H1 (cell line): ENCODE measurements around the gene TMCC1. TPM values are rescaled to one million over a fixed set of nuclear protein-coding genes. Genes with fewer than 3 reads are reported as not detected.

Source experiments
- CTCF ChIA-PET: fragments of 300-600 bp; sonication (Branson Sonifier 250); formaldehyde crosslinking; loops from one replicate; lab custom pipeline; 2021; ENCODE audit not compliant: partially characterized antibody; lab: Charles Lee
- POLR2A ChIA-PET: fragments of 300-600 bp; sonication (Branson Sonifier 250); formaldehyde crosslinking; loops from one replicate; lab custom pipeline; 2021; ENCODE audit warnings: inconsistent platforms; ENCODE audit not compliant: partially characterized antibody; lab: Charles Lee
- DNase-seq, 2 experiments: peaks; one replicate each; pipeline versions ENCODE4 v3.0.0 to v3.0.0-alpha.2; 2010 to 2022; ENCODE audit warnings: low spot score in 2 of 2, low read depth in 1 of 2, mixed read lengths in 1 of 2
- FAIRE-seq: peaks from 2 replicates; lab custom pipeline; 2011; peaks lifted over from hg19 to GRCh38; lab: Jason Lieb, UNC
- H2AFZ ChIP-seq: 2 replicates; pipeline ENCODE4 v1.8.1; 2012; ENCODE audit warnings: low read length, inconsistent platforms
- H2AK5ac ChIP-seq: 2 replicates; pipeline ENCODE4 v1.6.1; 2013; ENCODE audit warnings: low read depth, low read length
- H2BK120ac ChIP-seq: replicated peaks from 2 replicates; pipeline ENCODE3; 2013; ENCODE audit warnings: low read depth, low read length, inconsistent platforms
- H2BK12ac ChIP-seq: 2 replicates; pipeline ENCODE4 v1.6.1; 2013; ENCODE audit warnings: low read depth, low read length
- H2BK15ac ChIP-seq: 2 replicates; pipeline ENCODE4 v1.6.1; 2013; ENCODE audit warnings: low read length
- H2BK20ac ChIP-seq: 2 replicates; pipeline ENCODE4 v1.6.1; 2013; ENCODE audit warnings: low read length
- H2BK5ac ChIP-seq: 2 replicates; pipeline ENCODE4 v1.6.1; 2013; ENCODE audit warnings: low read depth, low read length
- H3K14ac ChIP-seq: 2 replicates; pipeline ENCODE4 v1.6.1; 2013; ENCODE audit warnings: inconsistent platforms; ENCODE audit not compliant: insufficient read length
- H3K18ac ChIP-seq: 2 replicates; pipeline ENCODE4 v1.6.1; 2013; ENCODE audit warnings: low read length; ENCODE audit errors: extremely low read depth
- H3K23ac ChIP-seq: 2 replicates; pipeline ENCODE4 v1.6.1; 2013; ENCODE audit warnings: inconsistent platforms; ENCODE audit not compliant: insufficient read length
- H3K23me2 ChIP-seq: 2 replicates; pipeline ENCODE4 v1.6.1; 2013; ENCODE audit warnings: low read depth, low read length
- H3K27ac ChIP-seq: 2 replicates; pipeline ENCODE4 v1.6.1; 2011; ENCODE audit warnings: low read depth, low read length, inconsistent platforms
- H3K27me3 ChIP-seq, 4 experiments: replicated peaks in 1 of 4; 1 replicate in 1 of 4; 2 replicates in 3 of 4; pipeline versions ENCODE4 v1.6.1 to v1.8.1; 2011 to 2013; ENCODE audit warnings: low read length in 3 of 4, mild to moderate bottlenecking in 3 of 4, inconsistent platforms in 2 of 4, mixed read lengths in 2 of 4, moderate library complexity in 1 of 4; ENCODE audit not compliant: control insufficient read depth in 3 of 4, insufficient read depth in 3 of 4; ENCODE audit errors: extremely low read depth in 1 of 4
- H3K36me3 ChIP-seq, 4 experiments: 2 replicates each; pipeline versions ENCODE4 v1.6.1 to v1.8.1; 2011 to 2013; ENCODE audit warnings: mild to moderate bottlenecking in 4 of 4, low read length in 3 of 4, moderate library complexity in 2 of 4, control low read depth in 1 of 4, inconsistent platforms in 1 of 4; ENCODE audit not compliant: insufficient read depth in 4 of 4, control insufficient read depth in 2 of 4
- H3K4ac ChIP-seq: replicated peaks from 2 replicates; pipeline ENCODE3; 2013; ENCODE audit warnings: low read length, low read depth, mixed read lengths, inconsistent platforms; ENCODE audit not compliant: insufficient read length
- H3K4me1 ChIP-seq, 4 experiments: replicated peaks in 1 of 4; 1 replicate in 1 of 4; 2 replicates in 3 of 4; pipeline versions ENCODE4 v1.6.1 to v1.8.1; 2011 to 2013; ENCODE audit warnings: low read length in 3 of 4, inconsistent platforms in 2 of 4, mixed read lengths in 1 of 4; ENCODE audit not compliant: insufficient read depth in 4 of 4, control insufficient read depth in 3 of 4
- H3K4me2 ChIP-seq, 2 experiments: 2 replicates each; pipeline versions ENCODE4 v1.6.1 to v1.8.1; 2011 to 2013; ENCODE audit warnings: low read depth in 2 of 2, low read length in 2 of 2, control low read depth in 1 of 2, inconsistent platforms in 1 of 2, mild to moderate bottlenecking in 1 of 2; ENCODE audit not compliant: insufficient read depth in 1 of 2
- H3K4me3 ChIP-seq, 4 experiments: fragments of 200-600, 300-600 bp in 1 of 4; sonication (generic), shearing (Covaris generic), sonication (Bioruptor Twin) in 1 of 4; 2 replicates each; pipeline versions ENCODE4 v1.5.1 to v1.8.1; 2011 to 2016; ENCODE audit warnings: low read length in 4 of 4, low read depth in 3 of 4, control low read depth in 2 of 4, inconsistent platforms in 2 of 4, mild to moderate bottlenecking in 2 of 4, mixed read lengths in 1 of 4, moderate library complexity in 1 of 4; ENCODE audit not compliant: insufficient read depth in 2 of 4; ENCODE audit errors: extremely low read depth in 1 of 4
- H3K56ac ChIP-seq: replicated peaks from 2 replicates; pipeline ENCODE3; 2013; ENCODE audit warnings: low read depth, mild to moderate bottlenecking, mixed read lengths, low read length, inconsistent platforms; ENCODE audit not compliant: insufficient read length
- H3K79me1 ChIP-seq: 2 replicates; pipeline ENCODE4 v1.6.1; 2013; ENCODE audit warnings: low read depth, low read length, control low read depth
- H3K79me2 ChIP-seq, 2 experiments: 2 replicates each; pipeline versions ENCODE4 v1.6.1 to v1.8.1; 2012 to 2013; ENCODE audit warnings: low read length in 2 of 2, mild to moderate bottlenecking in 2 of 2, inconsistent platforms in 1 of 2; ENCODE audit not compliant: insufficient read depth in 2 of 2, control insufficient read depth in 1 of 2
- H3K9ac ChIP-seq, 4 experiments: replicated peaks in 1 of 4; 1 replicate in 1 of 4; 2 replicates in 3 of 4; pipeline versions ENCODE4 v1.6.1 to v1.8.1; 2011 to 2013; ENCODE audit warnings: low read depth in 3 of 4, low read length in 3 of 4, control low read depth in 2 of 4, mild to moderate bottlenecking in 2 of 4, moderate library complexity in 2 of 4, inconsistent platforms in 1 of 4; ENCODE audit errors: extremely low read depth in 1 of 4
- H3K9me3 ChIP-seq, 2 experiments: 2 replicates each; pipeline versions ENCODE4 v1.6.1 to v1.8.1; 2012 to 2013; ENCODE audit warnings: mild to moderate bottlenecking in 2 of 2, moderate library complexity in 2 of 2, control low read depth in 1 of 2, inconsistent platforms in 1 of 2, low read depth in 1 of 2, low read length in 1 of 2, mixed read lengths in 1 of 2; ENCODE audit not compliant: insufficient read depth in 2 of 2
- H4K20me1 ChIP-seq, 2 experiments: replicated peaks in 1 of 2; 2 replicates each; pipeline versions ENCODE3 to v1.8.1; 2011 to 2013; ENCODE audit warnings: inconsistent platforms in 2 of 2, low read length in 2 of 2, mild to moderate bottlenecking in 1 of 2; ENCODE audit not compliant: insufficient read depth in 2 of 2, control insufficient read depth in 1 of 2
- H4K5ac ChIP-seq: 2 replicates; pipeline ENCODE4 v1.6.1; 2013; ENCODE audit warnings: low read length, low read depth, mixed read lengths, inconsistent platforms; ENCODE audit not compliant: insufficient read length
- H4K8ac ChIP-seq: 2 replicates; pipeline ENCODE4 v1.8.0; 2013; ENCODE audit warnings: mild to moderate bottlenecking, moderate library complexity, low read length, inconsistent platforms; ENCODE audit not compliant: insufficient read depth; ENCODE audit errors: extremely low read depth
- H4K91ac ChIP-seq: replicated peaks from 2 replicates; pipeline ENCODE3; 2013; ENCODE audit warnings: low read length, mixed read lengths, inconsistent platforms; ENCODE audit not compliant: insufficient read length
- WGBS, 2 experiments: shearing (Covaris generic) in 1 of 2; methylation state at CpG; one replicate each; pipeline versions ENCODE4 v1.1.6 to v1.1.7; 2013 to 2015; ENCODE audit warnings: low lambda C conversion rate in 2 of 2, mixed read lengths in 2 of 2, inconsistent platforms in 1 of 2, low coverage in 1 of 2, missing lambda C conversion rate in 1 of 2; ENCODE audit not compliant: insufficient replicate concordance in 2 of 2, insufficient coverage in 1 of 2, insufficient read length in 1 of 2; ENCODE audit errors: extremely low coverage in 1 of 2, missing lambda C conversion rate in 1 of 2; 5-methylcytosine and 5-hydroxymethylcytosine counted together
- polyA plus RNA-seq, 7 experiments: library from polyadenylated mRNA; depleted of rRNA in 3 of 7; stranded (reverse) in 5 of 7; unstranded in 2 of 7; fragments of >200 nt in 5 of 7; fragments of 200-250 nt in 2 of 7; gene quantifications; 1 replicate in 5 of 7; 2 replicates in 1 of 7; 4 replicates in 1 of 7; pipeline versions ENCODE4 v1.2.1 to v1.2.3, GENCODE V29; 2011 to 2013; ENCODE audit warnings: missing spikeins in 2 of 7, mixed read lengths in 2 of 7
- total RNA-seq: library from RNA; stranded (reverse); fragmentation: NEBNext Ultra II Directional; extraction: Animal tissue kit (Norgen Biotek cat#: 25700); gene quantifications from 2 replicates; pipeline ENCODE4 v1.2.1, GENCODE V29; 2021

Gene TMCC1
- total and polyA plus RNA-seq, 2 of the 8 experiments (the other 6 are each of a cell fraction or from before 2014, with no cell fraction given): 10.4 to 27.1 TPM

- Histone ChIP-seq H3K79me1 (no peaks in the 10 kb centered on the region; the same call in 1 of the 2 replicates), H3K79me2 (no peaks in the 10 kb centered on the region), H2BK120ac (no peak overlapping the region), H3K4ac (no peak overlapping the region), H2BK15ac (0 out of 2 replicates have a peak overlapping the region, but pooled peaks have one; percentile 67), H4K5ac (no peak overlapping the region), H3K4me1 (peaks cover 4 to 18% (median 10%) of the 10 kb centered on the region in 4 experiments), H2AFZ (0 out of 2 replicates have a peak overlapping the region, but pooled peaks have one; percentile 60), H3K14ac (no peak overlapping the region), H2BK5ac (peak overlapping the region; percentile 28; the same call in 1 of the 2 replicates), H4K91ac (no peak overlapping the region), H3K27me3 (no peaks in the 10 kb centered on the region), H3K56ac (no peak overlapping the region), H4K20me1 (peaks cover 0 to 2% of the 10 kb centered on the region in 2 experiments), H3K27ac (0 out of 2 replicates have a peak overlapping the region, but pooled peaks have one; percentile 47), H3K4me2 (peak overlapping the region; percentile 69 to 89), H3K23ac (no peak overlapping the region), H3K36me3 (no peaks in the 10 kb centered on the region), H3K9me3 (no peaks in the 10 kb centered on the region), H2BK20ac (no peak overlapping the region), H2BK12ac (peak overlapping the region; percentile 61; the same call in 1 of the 2 replicates), H4K8ac (no peak overlapping the region), H3K4me3 (peak overlapping the region; percentile 17 to 52 (median 44); a peak in 7 of 8 replicates), H3K23me2 (peaks cover 4% of the 10 kb centered on the region; the same call in 1 of the 2 replicates), H2AK5ac (no peak overlapping the region), H3K18ac (peak overlapping the region; percentile 84; the same call in 1 of the 2 replicates), H3K9ac (peak overlapping the region in 1 of 4 experiments; percentile 48; a peak in 2 of 7 replicates)
- DNase-seq (peak; percentile 63 to 83), FAIRE-seq (peak; percentile 96)
- CTCF ChIA-PET: interaction anchor here (0.7 to 2.7 kb wide), 7 partner anchors 10 to 70 kb away, joined by 3 to 10 read pairs (median 4); no protein-coding TSS in a partner anchor
- POLR2A ChIA-PET: interaction anchor here (1.0 to 1.3 kb wide), 2 partner anchors 8 to 11 kb away, joined by 3 to 4 read pairs; no protein-coding TSS in a partner anchor
- WGBS, 2 experiments: 20% methylated on average over 14 of the region's 14 CpGs; no CpG with 5 or more reads in 1 of the 2 experiments
These were observed 99.0 kb downstream of the TMCC1 start for GRCh38 chr3:129794311-129795185.
